NCI-H446 treated with DMSO at 0.1 percent for 48 hours (cell line): ENCODE data around the gene CMTM6.
A peak's percentile ranks its signal among the peaks of the same experiment; 100 is the strongest.
"Not testable (repeated sequence)": the region's sequence is repeated elsewhere in the genome, so short reads cannot be mapped to it uniquely, and the experiment has no call there.

Source experiments
- DNase-seq: peaks from one replicate; lab custom pipeline; 2025; lab: John Stamatoyannopoulos, UW

The CMTM6 gene

DNA sequence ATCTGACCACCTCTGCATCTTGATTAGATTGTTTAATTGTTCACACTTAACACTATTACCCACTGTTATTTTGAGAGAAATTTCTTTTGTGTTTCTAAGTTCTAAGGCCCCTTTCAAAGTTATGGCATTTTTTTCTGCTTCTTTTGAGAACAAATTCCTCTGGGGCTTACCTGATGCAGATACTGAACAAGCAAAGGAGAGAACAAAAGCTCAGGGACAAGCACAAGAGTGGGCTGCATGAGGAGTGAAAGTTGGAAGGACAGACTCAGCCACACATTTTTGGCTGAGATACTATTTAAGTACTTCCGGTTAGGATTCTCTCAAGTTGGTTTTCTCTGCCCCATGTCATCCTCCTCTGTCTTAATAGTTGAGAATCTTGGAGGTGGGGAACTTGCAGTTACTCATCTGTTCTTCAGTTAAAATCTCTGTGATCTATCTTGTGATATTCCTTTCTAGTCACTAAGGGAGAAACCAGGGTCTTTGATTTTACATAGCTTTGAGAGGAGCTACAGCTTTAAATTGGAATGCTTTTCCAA, 54.7 kb downstream of the CMTM6 start:
- no peak for DNase-seq

DNA sequence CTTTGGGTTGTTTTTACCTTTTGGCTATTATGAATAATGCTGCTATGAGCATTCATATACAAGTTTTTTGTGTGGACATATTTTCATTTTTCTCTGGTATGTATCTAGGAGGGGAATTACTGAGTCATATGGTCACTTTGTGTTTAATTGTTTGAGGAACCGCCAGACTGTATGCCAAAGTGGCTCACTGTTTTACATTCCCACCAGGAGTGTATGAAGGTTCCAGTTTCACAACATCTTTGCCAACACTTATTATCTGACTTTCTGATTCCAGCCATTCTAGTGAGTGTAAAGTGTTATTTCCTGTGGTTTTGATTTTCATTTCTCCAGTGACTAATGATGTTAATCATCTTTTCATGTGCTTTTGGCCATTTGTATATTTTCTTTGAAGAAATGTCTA, 59.2 kb downstream of the CMTM6 start:
- DNase-seq, result peak; percentile 22

DNA sequence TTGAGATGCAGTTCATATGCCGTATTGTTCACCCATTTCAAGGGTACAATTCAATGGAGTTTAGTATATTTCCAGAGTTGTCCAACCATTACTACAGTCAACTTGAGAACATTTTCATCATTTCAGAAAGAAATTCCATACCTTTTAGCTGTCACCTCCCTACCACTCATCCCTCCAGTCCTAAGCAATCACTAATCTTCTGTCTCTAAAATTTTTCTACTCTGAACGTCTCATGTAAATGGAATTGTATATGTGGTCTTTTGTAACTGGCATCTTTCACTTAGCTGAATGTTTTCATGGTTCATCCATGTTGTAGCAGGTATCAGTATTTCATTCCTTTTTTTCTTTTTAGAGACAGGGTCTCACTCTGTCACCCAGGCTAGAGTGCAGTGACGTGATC, 59.9 kb downstream of the CMTM6 start:
- DNase-seq, result no peak

DNA sequence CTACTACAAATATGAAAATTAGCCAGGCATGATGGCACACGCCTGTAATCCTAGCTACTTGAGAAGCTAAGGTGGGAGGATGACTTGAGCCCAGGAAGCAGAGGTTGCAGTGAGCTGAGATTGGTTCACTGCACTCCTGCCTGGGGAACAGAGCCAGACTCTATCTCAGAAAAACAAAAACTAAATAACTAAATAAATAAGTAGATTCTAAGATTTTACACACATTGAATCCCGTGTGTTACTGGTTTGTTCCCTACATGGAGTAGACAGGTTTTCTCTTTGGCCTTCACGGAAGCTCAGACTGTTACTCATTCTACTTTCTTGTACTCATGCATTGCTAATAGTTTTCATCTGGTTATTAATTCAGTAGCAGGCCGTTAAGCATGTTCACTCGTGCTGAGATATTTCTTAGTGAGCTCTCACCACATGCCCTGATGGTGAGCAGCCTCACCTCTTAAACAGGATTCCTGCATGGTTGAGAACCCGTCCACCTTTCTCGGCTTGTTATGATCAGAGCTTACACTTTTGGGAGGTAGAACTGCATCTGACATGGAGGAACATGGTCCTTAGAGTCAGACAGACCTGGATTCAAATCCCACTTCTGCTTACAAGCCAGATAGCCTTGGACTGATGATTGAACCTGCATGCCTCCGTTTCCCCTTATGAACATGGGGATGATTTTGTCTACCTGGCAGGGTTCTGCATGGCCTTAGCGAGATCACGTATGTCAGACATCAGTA, 61.9 kb downstream of the CMTM6 start:
- no peak for DNase-seq

DNA sequence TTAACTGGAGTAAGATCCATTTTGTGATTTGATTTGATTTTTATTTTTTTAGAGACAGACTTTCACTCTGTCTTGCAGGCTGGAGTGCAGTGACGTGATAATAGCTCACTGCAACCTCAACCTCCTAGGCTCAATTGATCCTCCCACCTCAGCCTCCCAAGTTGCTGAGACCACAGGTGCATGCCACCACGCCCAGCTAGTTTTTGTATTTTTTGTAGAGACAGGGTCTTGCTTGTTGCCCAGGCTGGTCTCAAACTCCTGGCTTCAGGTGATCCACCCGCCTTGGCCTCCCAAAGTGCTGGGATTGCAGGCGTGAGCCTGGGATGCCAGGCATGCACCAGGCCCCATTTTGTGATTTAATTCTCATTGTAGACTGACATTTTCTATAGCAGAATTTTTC, 63.2 kb downstream of the CMTM6 start:
- DNase-seq, result not testable (repeated sequence)

- no peak for DNase-seq
Observed at GRCh38 chr3:32438596-32439344, 63.9 kb downstream of the CMTM6 start.

- no peak for DNase-seq
Observed at GRCh38 chr3:32437896-32438295, 64.8 kb downstream of the CMTM6 start.

- no peak for DNase-seq
Observed at GRCh38 chr3:32436816-32437189, 65.8 kb downstream of the CMTM6 start.

- DNase-seq, result no peak
Observed at GRCh38 chr3:32435911-32436815, 66.5 kb downstream of the CMTM6 start.

DNA sequence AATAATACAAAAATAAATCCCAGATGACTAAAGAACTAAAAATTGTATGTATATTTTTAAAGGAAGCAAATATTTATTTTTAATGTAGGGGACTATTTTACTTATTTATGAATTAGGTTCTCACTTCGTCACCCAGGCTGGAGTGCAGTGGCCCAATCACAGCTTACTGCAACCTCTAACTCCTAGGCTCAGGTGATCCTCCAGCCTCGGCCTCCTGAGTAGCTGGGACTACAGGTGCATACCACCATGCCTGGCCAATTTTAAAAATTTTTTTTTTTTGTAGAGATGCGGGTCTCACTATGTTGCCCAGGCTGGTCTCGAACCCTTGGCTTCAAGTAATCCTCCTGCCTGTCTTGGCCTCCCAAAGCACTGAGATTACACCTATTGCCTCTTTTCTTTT, 68.4 kb downstream of the CMTM6 start:
- no peak for DNase-seq

DNA sequence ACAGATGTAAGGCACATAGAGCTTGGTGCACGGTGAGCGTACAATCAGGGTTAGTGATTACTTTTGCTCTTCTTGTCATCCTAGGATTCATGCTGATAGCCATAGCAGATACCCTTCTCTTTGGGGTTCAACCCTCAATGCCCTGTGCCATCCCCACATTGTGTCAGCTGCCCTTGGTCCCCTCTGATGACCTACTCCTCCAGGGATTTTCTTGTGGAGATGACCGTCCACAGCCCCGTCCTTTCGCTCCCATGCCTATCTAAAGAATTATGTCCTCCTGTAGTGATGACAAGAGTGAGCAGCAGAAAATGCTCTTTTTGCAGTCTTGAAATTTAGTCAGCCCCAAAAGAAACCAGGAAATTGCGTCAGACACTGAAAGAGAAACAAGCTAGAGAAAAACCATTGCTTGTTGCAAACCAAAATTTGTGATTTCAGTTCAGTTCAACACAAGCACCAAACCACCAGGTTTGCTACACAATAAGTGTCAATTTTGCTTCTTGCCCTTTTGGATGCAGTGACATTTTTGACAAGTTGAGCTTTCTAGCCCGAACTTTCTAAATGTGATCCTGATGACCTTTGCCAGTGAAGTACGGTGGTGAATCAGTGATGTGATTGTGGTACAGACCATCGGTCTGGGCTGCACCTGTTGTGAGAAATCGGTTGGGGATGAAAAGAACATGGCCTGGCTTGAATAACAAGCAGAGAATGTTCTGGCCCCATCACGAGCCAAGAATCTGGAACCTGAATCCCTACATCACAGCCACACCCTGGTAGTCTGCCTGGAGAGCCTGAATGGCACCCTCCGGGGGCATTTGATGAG, 69.7 kb downstream of the CMTM6 start:
- DNase-seq, result no peak

DNA sequence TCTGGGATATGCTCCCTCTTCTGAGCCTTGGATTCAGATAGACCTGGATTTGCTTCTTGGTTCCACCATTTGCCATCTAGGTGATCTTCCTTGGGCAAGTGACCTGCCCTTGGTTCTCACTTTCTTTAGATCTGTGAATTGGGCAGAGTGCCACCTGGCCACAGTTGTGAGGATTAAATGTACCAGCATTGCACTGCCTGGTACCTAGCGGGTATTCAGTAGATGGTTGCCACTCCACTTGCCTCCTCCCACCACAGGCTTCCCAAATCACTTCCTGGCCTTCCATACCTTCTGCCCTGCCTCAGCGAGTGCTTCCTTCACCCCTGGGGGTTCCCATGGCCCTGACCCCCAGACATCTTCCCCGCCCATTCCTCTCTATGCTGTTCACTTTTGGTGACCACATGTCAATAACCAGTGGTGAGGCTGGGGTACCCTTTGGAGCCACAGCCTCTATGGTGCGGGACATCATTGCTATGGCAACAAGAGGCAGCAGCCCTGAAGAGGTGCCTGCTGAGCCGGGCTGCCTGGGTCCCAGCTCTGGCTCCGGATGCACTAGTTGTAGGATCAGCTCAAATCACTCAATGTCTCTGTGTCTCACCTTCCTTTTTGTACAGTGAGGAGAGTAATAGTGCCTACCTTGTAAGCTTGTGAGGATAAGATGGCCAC, 70.5 kb downstream of the CMTM6 start:
- no peak for DNase-seq

- DNase-seq, result no peak
Observed at GRCh38 chr3:32431481-32431880, 71.2 kb downstream of the CMTM6 start.
